Astrocyte of the spinal cord (primary cell): ENCODE measurements around the gene HSPB7.
A peak's percentile ranks its signal among the peaks of the same experiment; 100 is the strongest.

Experiments
- DNase-seq: peaks from one replicate; pipeline ENCODE4 v3.0.0; 2011; ENCODE audit warnings: low read depth, low spot score
- H3K4me3 ChIP-seq: 2 replicates; pipeline ENCODE4 v1.5.1; 2011; ENCODE audit warnings: low read depth, mild to moderate bottlenecking, low read length, moderate library complexity
- in situ Hi-C: cut with HindIII; loops from 2 replicates; pipeline ENCODE4 v1.10.0; 2017; ENCODE audit warnings: low sequenced_read_pairs
- TF ChIP-seq, protein P1 (sequence below): IDR thresholded peaks from 2 replicates; pipeline ENCODE4 v1.5.1; 2012; ENCODE audit warnings: low read depth, mild to moderate bottlenecking, low read length, inconsistent platforms

HSPB7 gene

DNA sequence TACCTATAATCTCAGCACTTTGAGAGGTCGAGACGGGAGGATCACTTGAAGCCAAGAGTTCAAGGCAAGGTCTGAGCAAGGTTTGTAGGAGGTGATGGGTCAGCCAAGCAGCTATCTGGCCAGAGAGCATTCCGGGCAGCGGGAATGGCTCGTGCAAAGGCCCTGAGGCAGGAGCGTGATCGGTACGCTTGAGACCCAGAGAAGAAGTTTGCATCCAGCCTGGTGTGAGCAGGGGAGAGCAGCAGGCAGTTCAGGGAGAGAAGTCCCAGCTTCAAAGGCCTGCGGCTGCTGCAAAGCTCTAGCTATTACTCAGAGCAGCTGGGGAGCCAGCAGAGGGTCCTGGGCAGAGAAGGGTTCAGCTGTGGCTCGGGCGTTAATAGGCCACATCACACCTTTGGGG, 18.9 kb downstream of the HSPB7 start:
- no peak overlapping the region for H3K4me3 ChIP-seq
- no peak for DNase-seq
- in situ Hi-C loops, result no loop called here
- TF ChIP-seq, protein P1, sequence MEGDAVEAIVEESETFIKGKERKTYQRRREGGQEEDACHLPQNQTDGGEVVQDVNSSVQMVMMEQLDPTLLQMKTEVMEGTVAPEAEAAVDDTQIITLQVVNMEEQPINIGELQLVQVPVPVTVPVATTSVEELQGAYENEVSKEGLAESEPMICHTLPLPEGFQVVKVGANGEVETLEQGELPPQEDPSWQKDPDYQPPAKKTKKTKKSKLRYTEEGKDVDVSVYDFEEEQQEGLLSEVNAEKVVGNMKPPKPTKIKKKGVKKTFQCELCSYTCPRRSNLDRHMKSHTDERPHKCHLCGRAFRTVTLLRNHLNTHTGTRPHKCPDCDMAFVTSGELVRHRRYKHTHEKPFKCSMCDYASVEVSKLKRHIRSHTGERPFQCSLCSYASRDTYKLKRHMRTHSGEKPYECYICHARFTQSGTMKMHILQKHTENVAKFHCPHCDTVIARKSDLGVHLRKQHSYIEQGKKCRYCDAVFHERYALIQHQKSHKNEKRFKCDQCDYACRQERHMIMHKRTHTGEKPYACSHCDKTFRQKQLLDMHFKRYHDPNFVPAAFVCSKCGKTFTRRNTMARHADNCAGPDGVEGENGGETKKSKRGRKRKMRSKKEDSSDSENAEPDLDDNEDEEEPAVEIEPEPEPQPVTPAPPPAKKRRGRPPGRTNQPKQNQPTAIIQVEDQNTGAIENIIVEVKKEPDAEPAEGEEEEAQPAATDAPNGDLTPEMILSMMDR, result no peak

DNA sequence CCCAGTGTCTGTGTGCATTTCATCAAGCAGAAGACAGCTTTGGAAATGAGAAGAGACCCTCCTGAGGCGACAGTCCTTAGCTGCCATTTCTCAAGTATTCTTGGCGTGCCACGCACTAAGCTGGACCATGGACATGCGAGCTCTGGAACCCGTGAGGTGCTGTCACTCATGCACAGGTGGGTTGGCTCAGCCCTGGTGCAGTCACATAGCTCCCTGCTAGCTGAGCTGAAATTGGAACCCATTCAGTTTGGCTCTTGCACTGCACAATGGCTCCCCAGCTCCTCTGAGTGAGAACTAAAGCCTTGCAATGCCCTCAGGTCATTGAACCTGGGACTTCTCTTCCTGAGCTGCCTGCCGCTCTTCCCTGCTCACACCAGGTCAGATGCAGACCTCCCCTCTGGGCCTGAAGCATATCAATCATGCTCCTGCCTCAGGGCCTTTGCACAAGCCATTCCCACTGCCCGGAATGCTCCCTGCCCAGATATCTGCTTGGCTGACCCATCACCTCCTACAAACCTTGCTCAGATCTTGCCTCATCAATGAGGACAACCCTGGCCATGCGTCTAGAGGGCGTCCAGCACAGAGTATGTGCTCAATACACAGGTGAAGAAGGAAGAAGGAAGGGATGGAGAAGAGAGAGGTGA, 20.1 kb downstream of the HSPB7 start:
- in situ Hi-C loops, result no loop called here
- DNase-seq, result no peak
- no peak overlapping the region for H3K4me3 ChIP-seq
- TF ChIP-seq, protein P1, result no peak

DNA sequence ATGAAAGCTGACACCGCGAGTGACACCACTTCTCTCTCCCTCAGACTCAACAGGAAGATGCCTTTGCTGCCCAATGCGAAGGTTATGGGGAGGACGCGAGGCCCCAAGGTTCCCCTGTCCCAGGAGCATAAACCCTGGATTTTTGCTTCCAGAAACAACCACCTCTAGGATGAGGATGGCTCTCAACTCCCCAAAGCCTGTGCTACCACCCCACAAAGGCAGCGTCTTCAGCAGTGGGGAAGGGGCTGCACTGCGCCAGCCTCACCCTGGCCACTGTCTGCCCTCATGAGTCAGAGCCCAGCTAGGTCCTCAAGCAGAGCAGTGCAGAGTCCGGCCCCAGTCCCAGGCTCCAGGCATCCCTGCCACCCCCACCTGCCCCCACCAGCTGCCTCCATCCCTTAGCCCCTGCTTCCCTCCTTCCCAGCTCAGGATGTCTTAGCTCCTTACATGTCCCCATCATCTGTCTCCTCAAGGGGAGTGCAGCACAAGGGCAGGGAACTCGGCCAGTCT, 20.7 kb downstream of the HSPB7 start:
- TF ChIP-seq, protein P1, result no peak
- in situ Hi-C loops, result no loop called here
- H3K4me3 ChIP-seq, result no peak overlapping the region
- no peak for DNase-seq

DNA sequence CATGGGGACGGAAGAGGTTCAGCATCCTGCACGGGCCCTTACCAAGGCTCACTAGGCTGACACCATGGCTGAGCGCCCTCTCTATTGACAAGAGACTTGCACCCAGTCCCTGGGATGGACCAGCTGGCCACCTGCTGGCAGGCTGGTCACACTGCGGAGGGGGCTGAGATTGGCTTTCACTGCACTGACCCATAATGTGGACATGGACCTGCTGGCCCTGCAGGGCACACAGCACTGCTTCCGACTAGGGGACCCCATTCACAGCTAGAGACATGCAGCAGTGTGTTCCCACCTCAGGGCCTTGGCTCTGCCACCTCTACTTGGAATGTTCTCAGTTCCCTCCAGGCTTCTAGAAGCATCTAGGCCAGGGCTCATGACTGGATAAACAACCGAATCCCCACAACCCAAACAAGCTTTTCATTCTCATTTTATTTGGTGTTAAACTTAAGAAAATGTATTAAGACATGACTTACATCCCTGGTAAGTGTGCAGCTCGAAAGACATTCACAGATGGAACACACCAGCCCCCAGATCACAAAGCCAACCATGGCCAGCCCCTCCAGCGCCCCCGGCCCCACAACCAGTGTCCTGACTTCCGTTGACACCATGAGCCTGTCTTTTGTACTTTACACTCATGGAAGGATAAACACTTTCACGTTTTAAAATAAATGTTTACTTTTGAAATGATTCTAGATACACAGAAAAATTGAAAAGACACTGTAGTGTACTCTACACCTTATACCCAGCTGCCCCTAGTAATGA, 23.1 kb downstream of the HSPB7 start:
- H3K4me3 ChIP-seq, result no peak overlapping the region
- peak; percentile 64 for DNase-seq
- TF ChIP-seq, protein P1, result peak; percentile 92
- in situ Hi-C loops, result no loop called here

DNA sequence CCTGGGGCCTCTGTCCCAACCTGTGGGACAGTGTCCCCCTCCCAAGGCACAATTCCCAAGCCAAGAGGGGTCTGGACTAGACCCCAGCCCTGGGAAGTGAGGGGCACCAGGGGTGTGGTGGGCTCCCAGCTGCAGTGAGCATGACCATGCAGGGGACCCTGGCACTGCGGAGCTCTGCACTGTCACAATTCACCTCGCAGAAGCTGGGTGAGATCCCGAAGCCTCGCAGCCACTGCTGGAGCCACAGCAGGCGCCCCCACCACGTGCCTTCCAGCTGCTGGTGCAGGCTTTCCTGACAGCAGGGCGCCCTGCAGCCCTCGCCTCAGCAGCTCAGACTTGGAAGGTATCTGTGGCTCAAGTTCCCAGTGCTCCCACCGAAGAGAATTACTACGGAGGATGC, 23.8 kb downstream of the HSPB7 start:
- DNase-seq, result no peak
- TF ChIP-seq, protein P1, result no peak
- in situ Hi-C loops, result no loop called here
- H3K4me3 ChIP-seq, result no peak overlapping the region

DNA sequence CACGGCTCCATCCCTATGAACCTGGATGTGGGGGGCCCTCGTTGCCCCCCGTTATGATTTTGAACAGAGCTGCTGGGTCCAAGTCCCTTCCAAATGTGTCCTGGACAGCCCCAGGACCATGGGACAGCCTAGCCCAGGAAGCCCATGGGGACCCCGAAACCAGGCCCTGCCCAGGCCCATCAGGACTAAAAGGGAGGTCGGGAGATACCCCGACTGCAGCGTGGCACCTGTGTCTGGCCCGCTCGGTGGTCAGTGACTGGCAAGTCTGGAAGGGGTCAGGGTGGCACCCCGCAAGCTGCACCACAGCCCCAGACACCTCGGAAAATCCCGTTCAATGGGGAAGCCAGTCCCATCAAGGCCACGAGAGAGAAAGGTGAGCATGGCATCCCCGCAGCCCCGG, 24.2 kb downstream of the HSPB7 start:
- no peak overlapping the region for H3K4me3 ChIP-seq
- TF ChIP-seq, protein P1, result no peak

More for the DNA sequence above, 24.2 kb downstream of the HSPB7 start:
- DNase-seq, result no peak
- in situ Hi-C loops, result no loop called here
